Spleen (tissue), 3 donors: Measurements from ENCODE around the gene GSE1.

Experiments
- POLR2A ChIP-seq, 3 donors: fragments of 450-650 bp; IDR thresholded peaks; one replicate each; pipeline ENCODE4 v1.5.1; 2017; ENCODE audit warnings: antibody characterized with exemption in 3 of 3, mild to moderate bottlenecking in 1 of 3
- POLR2AphosphoS5 ChIP-seq, 3 donors: sonication (generic); formaldehyde crosslinking; IDR thresholded peaks; one replicate each; pipeline ENCODE4 v1.5.1; 2017; ENCODE audit warnings: antibody characterized with exemption in 3 of 3

DNA sequence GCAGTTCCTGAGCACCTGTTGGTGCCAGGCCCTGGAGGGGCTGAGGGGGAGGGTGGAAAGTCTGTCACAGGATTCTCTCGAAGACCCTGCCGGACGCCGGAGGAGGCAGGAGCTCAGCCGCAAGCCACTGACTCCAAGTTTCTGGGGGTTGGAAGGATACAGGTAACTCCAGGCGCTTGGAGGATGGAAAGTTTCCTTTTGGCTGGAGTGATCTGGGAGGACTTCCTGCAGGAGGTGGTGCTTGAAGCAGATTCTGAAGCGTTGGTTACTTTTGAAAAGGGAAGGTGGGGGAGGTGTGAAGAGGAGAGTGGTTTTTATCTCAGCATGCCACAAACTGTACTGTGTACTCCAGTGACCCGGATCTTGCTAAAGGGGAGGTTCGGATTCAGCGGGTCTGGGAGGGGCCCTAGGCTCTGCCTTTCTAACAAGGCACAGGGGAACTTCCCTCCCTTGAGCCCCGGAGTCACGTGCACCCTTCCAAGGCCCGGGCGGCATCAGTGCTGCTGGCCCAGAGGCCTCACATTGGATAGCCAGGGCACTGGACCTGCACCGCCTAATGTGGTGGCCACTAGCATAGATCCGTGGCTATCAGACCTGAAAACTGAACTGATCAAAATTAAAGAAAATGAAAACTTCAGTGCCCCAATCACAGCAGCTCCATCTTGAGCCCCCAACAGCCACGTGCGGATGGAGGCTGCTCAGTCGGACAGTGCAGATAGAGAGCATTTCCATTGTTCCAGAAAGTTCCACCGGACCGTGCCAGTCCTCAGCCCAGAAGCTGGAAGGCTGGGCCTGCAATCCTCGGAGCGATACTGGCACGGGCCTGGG lies 42.2 kb upstream of the GSE1 start:
- TF ChIP-seq POLR2AphosphoS5 (IDR thresholded peaks at IDR 0.05) (peak in 2 of 3 donors; percentile 5 to 55), POLR2A (IDR thresholded peaks at IDR 0.05) (no peak)
